PC-9 (cell line): ENCODE results near the gene MARCHF3. TPM values are rescaled to one million over a fixed set of nuclear protein-coding genes. Genes with fewer than 3 reads are reported as not detected.

Experiments
- BruUV-seq: library from RNA; stranded (reverse); fragments of 400-500 nt; replicated peaks from 2 replicates; lab custom pipeline; 2021; lab: Mats Ljungman, UMichigan
- CTCF ChIA-PET: fragments of 300-600 bp; sonication (Branson Sonifier 250); formaldehyde crosslinking; loops from one replicate; lab custom pipeline; 2022; ENCODE audit warnings: antibody characterized with exemption; lab: Charles Lee
- POLR2A ChIA-PET: fragments of 300-600 bp; sonication (Branson Sonifier 250); formaldehyde crosslinking; loops from one replicate; lab custom pipeline; 2022; ENCODE audit warnings: antibody characterized with exemption; ENCODE audit not compliant: unreplicated experiment; lab: Charles Lee
- DNase-seq, 2 experiments: peaks; one replicate each; pipeline versions ENCODE4 v3.0.0 to v3.0.0-alpha.2; 2015 to 2022; ENCODE audit warnings: mixed read lengths in 1 of 2
- H2AFZ ChIP-seq: fragments of 200-600 bp; sonication (generic); 2 replicates; pipeline ENCODE4 v1.8.1; 2017; ENCODE audit warnings: antibody characterized with exemption
- H3F3A ChIP-seq: fragments of 200-600 bp; sonication (generic); 2 replicates; pipeline ENCODE4 v1.8.1; 2017; ENCODE audit warnings: antibody characterized with exemption, mild to moderate bottlenecking, low read depth; ENCODE audit not compliant: insufficient read depth
- H3K27ac ChIP-seq: fragments of 200-600 bp; sonication (generic); 2 replicates; pipeline ENCODE4 v1.6.1; 2016; ENCODE audit warnings: mixed run types
- H3K27me3 ChIP-seq: fragments of 200-600 bp; sonication (generic); 2 replicates; pipeline ENCODE4 v1.6.1; 2016; ENCODE audit warnings: low read depth, mixed run types; ENCODE audit not compliant: insufficient read depth
- H3K36me3 ChIP-seq: fragments of 200-600 bp; sonication (generic); 2 replicates; pipeline ENCODE4 v1.6.1; 2016; ENCODE audit warnings: low read depth, mixed run types
- H3K4me1 ChIP-seq: fragments of 200-600 bp; sonication (generic); replicated peaks from 2 replicates; pipeline ENCODE4 v1.6.1; 2016; ENCODE audit warnings: mixed run types; ENCODE audit not compliant: insufficient read depth
- H3K4me2 ChIP-seq: fragments of 200-600 bp; sonication (generic); 2 replicates; pipeline ENCODE4 v1.6.1; 2017; ENCODE audit warnings: mixed run types
- H3K4me3 ChIP-seq: fragments of 200-600 bp; sonication (generic); 2 replicates; pipeline ENCODE4 v1.6.1; 2016; ENCODE audit warnings: mixed run types
- H3K79me2 ChIP-seq: fragments of 200-600 bp; sonication (generic); 2 replicates; pipeline ENCODE4 v1.6.1; 2017; ENCODE audit warnings: low read depth, mixed run types
- H3K9me2 ChIP-seq: fragments of 200-600 bp; sonication (generic); 2 replicates; pipeline ENCODE4 v1.8.1; 2017; ENCODE audit warnings: mild to moderate bottlenecking; ENCODE audit not compliant: insufficient read depth
- H3K9me3 ChIP-seq: fragments of 200-600 bp; sonication (generic); 2 replicates; pipeline ENCODE4 v1.8.1; 2016; ENCODE audit warnings: low read depth; ENCODE audit not compliant: insufficient read depth
- H4K20me1 ChIP-seq: fragments of 200-600 bp; sonication (generic); 2 replicates; pipeline ENCODE4 v1.8.1; 2017; ENCODE audit not compliant: insufficient read depth
- CTCF ChIP-seq: fragments of 200-600 bp; sonication (generic); conservative IDR thresholded peaks from 2 replicates; pipeline ENCODE4 v1.6.1; 2017; ENCODE audit warnings: mixed run types, antibody characterized with exemption, mild to moderate bottlenecking, moderate library complexity
- EZH2 ChIP-seq: fragments of 200-600 bp; sonication (generic); IDR thresholded peaks from 2 replicates; pipeline ENCODE4 v1.8.0; 2017; ENCODE audit warnings: antibody characterized with exemption, low read depth
- intact Hi-C: fragments of 100-400 bp; cut with micrococcal nuclease; formaldehyde crosslinking; loops from one replicate; pipeline ENCODE4 v1.10.0; 2022; ENCODE audit not compliant: unreplicated experiment
- total RNA-seq: library from RNA; stranded (reverse); gene quantifications from 2 replicates; pipeline ENCODE4 v1.2.3, GENCODE V29; 2021

The MARCHF3 gene
- total RNA-seq, 1 experiment from 2014 or later = 0.35 TPM

DNA sequence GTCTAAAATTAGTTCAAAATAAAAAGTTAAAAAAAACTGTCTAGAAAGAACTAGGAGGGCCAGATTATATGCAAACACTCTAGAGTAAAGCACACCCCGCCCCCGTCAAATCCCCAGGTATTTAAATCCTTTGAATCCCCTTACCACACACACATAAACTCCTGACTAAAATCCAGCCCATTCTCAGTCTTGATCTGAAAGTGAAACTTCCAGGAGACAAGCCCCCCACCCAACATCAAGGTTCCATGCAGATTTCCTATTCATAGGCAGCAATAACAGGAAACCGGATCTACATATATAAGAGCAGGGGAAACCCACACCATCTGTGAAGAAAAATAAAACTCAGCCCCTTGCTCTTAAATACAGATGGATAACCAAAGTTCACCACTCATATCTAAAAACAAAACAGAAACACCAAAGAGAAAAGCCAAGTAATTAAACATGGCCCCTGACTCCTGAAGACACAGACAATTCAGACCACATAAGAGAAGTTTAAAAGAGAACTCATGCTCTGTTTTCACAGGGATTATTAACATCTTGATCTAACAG is 42.3 kb downstream of the MARCHF3 start:
- TF ChIP-seq CTCF = no peak
- TF ChIP-seq EZH2 = no peak
- H3K79me2 ChIP-seq = no peaks in the 10 kb centered on the region
- ChIA-PET CTCF (no interaction called here), POLR2A (no interaction called here)
- H2AFZ ChIP-seq = no peak overlapping the region
- H3F3A ChIP-seq = no peaks in the 10 kb centered on the region
- intact Hi-C loops = no loop called here
- H3K27ac ChIP-seq = no peak overlapping the region
- H3K4me1 ChIP-seq = no peaks in the 10 kb centered on the region
- H3K9me3 ChIP-seq = no peaks in the 10 kb centered on the region
- no peak overlapping the region for H3K4me2 ChIP-seq
- no peak for DNase-seq
- H3K9me2 ChIP-seq = no peaks in the 10 kb centered on the region
- BruUV-seq = no TSS peak
- no peak overlapping the region for H3K4me3 ChIP-seq
- no peaks in the 10 kb centered on the region for H3K27me3 ChIP-seq
- no peaks in the 10 kb centered on the region for H4K20me1 ChIP-seq
- no peaks in the 10 kb centered on the region for H3K36me3 ChIP-seq

- ChIA-PET CTCF (no interaction called here), POLR2A (no interaction called here)
- no peaks in the 10 kb centered on the region for H3K9me2 ChIP-seq
- no peak overlapping the region for H2AFZ ChIP-seq
- no TSS peak for BruUV-seq
- no peaks in the 10 kb centered on the region for H3K4me1 ChIP-seq
- H3K4me3 ChIP-seq = no peak overlapping the region
- TF ChIP-seq CTCF (no peak), EZH2 (no peak)
- no peaks in the 10 kb centered on the region for H4K20me1 ChIP-seq
- intact Hi-C loops = no loop called here
- no peak for DNase-seq
- no peak overlapping the region for H3K4me2 ChIP-seq
- H3K27me3 ChIP-seq = no peaks in the 10 kb centered on the region
- H3K27ac ChIP-seq = no peak overlapping the region
- H3K9me3 ChIP-seq = no peaks in the 10 kb centered on the region
- no peaks in the 10 kb centered on the region for H3F3A ChIP-seq
- H3K79me2 ChIP-seq = no peaks in the 10 kb centered on the region
- H3K36me3 ChIP-seq = no peaks in the 10 kb centered on the region
Measured at GRCh38 chr5:126987271-126987899, 43.0 kb downstream of the MARCHF3 start.

GRCh38 chr5:126984632-126985031 is 45.7 kb downstream of the MARCHF3 start:
- Histone ChIP-seq H3K4me3 (no peak overlapping the region), H3K9me3 (no peaks in the 10 kb centered on the region), H4K20me1 (no peaks in the 10 kb centered on the region), H3K4me1 (no peaks in the 10 kb centered on the region), H3K4me2 (no peak overlapping the region), H3K9me2 (no peaks in the 10 kb centered on the region), H3K36me3 (no peaks in the 10 kb centered on the region), H2AFZ (no peak overlapping the region), H3K79me2 (no peaks in the 10 kb centered on the region), H3K27ac (no peak overlapping the region), H3K27me3 (no peaks in the 10 kb centered on the region), H3F3A (no peaks in the 10 kb centered on the region)
- no TSS peak for BruUV-seq
- intact Hi-C loops = no loop called here
- ChIA-PET POLR2A (no interaction called here), CTCF (no interaction called here)
- DNase-seq = no peak
- TF ChIP-seq CTCF (no peak), EZH2 (no peak)
